Measurements from ENCODE around the gene KIF2C.

Gene KIF2C

DNA sequence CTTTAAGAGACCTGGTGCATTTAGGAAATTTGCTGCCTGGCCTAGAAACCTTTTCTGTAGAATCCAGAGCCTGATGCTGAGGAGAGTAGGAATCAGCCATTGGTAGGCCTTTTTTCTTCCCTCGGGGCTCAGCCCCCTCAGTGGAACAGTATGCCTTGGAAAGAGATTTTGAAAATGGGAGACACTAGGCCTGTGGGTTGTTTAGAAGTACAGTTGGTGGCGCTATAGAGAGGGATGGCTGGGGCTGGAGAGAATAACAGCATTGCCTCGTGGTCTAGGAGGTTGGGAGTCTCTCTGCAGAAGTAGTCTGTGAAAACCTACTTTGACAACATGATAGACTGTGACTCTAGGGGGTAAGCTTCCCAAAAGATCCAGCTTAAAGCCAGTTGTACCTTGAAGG, 8.2 kb downstream of the KIF2C start:
- Histone ChIP-seq H3K79me2 (ENCODE audit: insufficient read depth, low read length) (no peaks in the 10 kb centered on the region; the same call in 1 of the 2 replicates), H3K36me3 (ENCODE audit: insufficient read depth, low read length) (peaks cover 91% of the 10 kb centered on the region), H4K20me1 (ENCODE audit: insufficient read depth, low read length) (no peaks in the 10 kb centered on the region)

GRCh38 chr1:44757420-44757819, 17.8 kb downstream of the KIF2C start:
- H3K4me1 ChIP-seq (ENCODE audit: insufficient read depth, low read length, severe bottlenecking), result peaks cover 18% of the 10 kb centered on the region
- peaks cover 93% of the 10 kb centered on the region for H3K36me3 ChIP-seq (ENCODE audit: insufficient read depth, low read length)
- no peaks in the 10 kb centered on the region for H3K9me2 ChIP-seq (ENCODE audit: low read depth, low read length)
- H3K27ac ChIP-seq (ENCODE audit: low read depth, low read length, poor library complexity, severe bottlenecking), result peak overlapping the region; percentile 84
- no peaks in the 10 kb centered on the region for H3F3A ChIP-seq (ENCODE audit: insufficient read depth, low read length)
- no peak overlapping the region for H3K4me3 ChIP-seq (ENCODE audit: low read depth, low read length, poor library complexity, severe bottlenecking)
- H3K9ac ChIP-seq (ENCODE audit: low read length), result peak overlapping the region; percentile 25; the same call in 1 of the 2 replicates
- no peak overlapping the region for H2AFZ ChIP-seq (ENCODE audit: low read length)
- TF ChIP-seq CTCF (IDR thresholded peaks at IDR 0.05; ENCODE audit: low read length), result no peak
- no peak for TF ChIP-seq EZH2 (IDR thresholded peaks at IDR 0.05; ENCODE audit: borderline replicate concordance, low read length)
- peak overlapping the region; percentile 40; the same call in 1 of the 2 replicates for H3K4me2 ChIP-seq (ENCODE audit: low read length)
- no peaks in the 10 kb centered on the region for H4K20me1 ChIP-seq (ENCODE audit: insufficient read depth, low read length)
- no peaks in the 10 kb centered on the region for H3K27me3 ChIP-seq (ENCODE audit: insufficient read depth, low read length)
- H3K9me3 ChIP-seq (ENCODE audit: low read length), result no peaks in the 10 kb centered on the region
- no peaks in the 10 kb centered on the region for H3K79me2 ChIP-seq (ENCODE audit: insufficient read depth, low read length)

More for the DNA sequence above, 8.2 kb downstream of the KIF2C start:
- H3K4me3 ChIP-seq (ENCODE audit: low read depth, low read length, poor library complexity, severe bottlenecking), result no peak overlapping the region
- no peaks in the 10 kb centered on the region for H3K9me2 ChIP-seq (ENCODE audit: low read depth, low read length)
- TF ChIP-seq EZH2 (IDR thresholded peaks at IDR 0.05; ENCODE audit: borderline replicate concordance, low read length), result no peak
- TF ChIP-seq CTCF (IDR thresholded peaks at IDR 0.05; ENCODE audit: low read length), result 0 out of 2 replicates have a peak, but pooled peaks have one; percentile 11
- no peak overlapping the region for H3K9ac ChIP-seq (ENCODE audit: low read length)
- no peaks in the 10 kb centered on the region for H3K27me3 ChIP-seq (ENCODE audit: insufficient read depth, low read length)
- H2AFZ ChIP-seq (ENCODE audit: low read length), result no peak overlapping the region
- no peaks in the 10 kb centered on the region for H3K9me3 ChIP-seq (ENCODE audit: low read length)
- no peaks in the 10 kb centered on the region for H3F3A ChIP-seq (ENCODE audit: insufficient read depth, low read length)
- peaks cover 1% of the 10 kb centered on the region for H3K4me1 ChIP-seq (ENCODE audit: insufficient read depth, low read length, severe bottlenecking)
- no peak overlapping the region for H3K27ac ChIP-seq (ENCODE audit: low read depth, low read length, poor library complexity, severe bottlenecking)
- no peak overlapping the region for H3K4me2 ChIP-seq (ENCODE audit: low read length)

DNA sequence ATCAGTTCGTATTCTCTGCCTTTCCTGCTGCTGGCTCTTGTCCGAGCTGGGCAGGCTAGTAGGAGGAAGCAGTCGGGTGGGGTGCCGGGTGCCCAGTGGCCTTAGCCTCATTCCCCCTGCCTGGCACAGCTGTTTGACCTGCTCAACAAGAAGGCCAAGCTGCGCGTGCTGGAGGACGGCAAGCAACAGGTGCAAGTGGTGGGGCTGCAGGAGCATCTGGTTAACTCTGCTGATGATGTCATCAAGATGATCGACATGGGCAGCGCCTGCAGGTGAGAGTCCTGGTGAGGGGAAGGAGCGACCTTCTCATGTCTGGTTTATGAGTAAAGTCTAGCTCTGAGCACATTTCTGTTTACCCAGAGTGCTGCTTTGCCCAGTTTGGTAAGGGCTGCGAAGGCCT, 19.4 kb downstream of the KIF2C start:
- Histone ChIP-seq H3K27ac (ENCODE audit: low read depth, low read length, poor library complexity, severe bottlenecking) (no peak overlapping the region), H3K79me2 (ENCODE audit: insufficient read depth, low read length) (no peaks in the 10 kb centered on the region), H3K36me3 (ENCODE audit: insufficient read depth, low read length) (peaks cover 94% of the 10 kb centered on the region), H3K4me1 (ENCODE audit: insufficient read depth, low read length, severe bottlenecking) (peaks cover 18% of the 10 kb centered on the region), H2AFZ (ENCODE audit: low read length) (no peak overlapping the region), H3F3A (ENCODE audit: insufficient read depth, low read length) (no peaks in the 10 kb centered on the region), H3K9me3 (ENCODE audit: low read length) (no peaks in the 10 kb centered on the region), H3K4me3 (ENCODE audit: low read depth, low read length, poor library complexity, severe bottlenecking) (no peak overlapping the region), H3K9me2 (ENCODE audit: low read depth, low read length) (no peaks in the 10 kb centered on the region), H3K4me2 (ENCODE audit: low read length) (no peak overlapping the region), H4K20me1 (ENCODE audit: insufficient read depth, low read length) (no peaks in the 10 kb centered on the region), H3K27me3 (ENCODE audit: insufficient read depth, low read length) (no peaks in the 10 kb centered on the region), H3K9ac (ENCODE audit: low read length) (no peak overlapping the region)
- TF ChIP-seq CTCF (IDR thresholded peaks at IDR 0.05; ENCODE audit: low read length), result no peak
